Bronchial epithelial cell (primary cell): Measurements from ENCODE around the gene SLC38A8. TPM values are rescaled to one million over a fixed set of nuclear protein-coding genes. Genes with fewer than 3 reads are reported as not detected.

Experiments
- DNase-seq: peaks from one replicate; pipeline ENCODE4 v3.0.0-alpha.2; 2010; ENCODE audit warnings: low read depth
- FAIRE-seq: peaks from 2 replicates; lab custom pipeline; 2011; peaks lifted over from hg19 to GRCh38; lab: Jason Lieb, UNC
- H3K27me3 ChIP-seq: 2 replicates; pipeline ENCODE4 v1.5.1; 2011; ENCODE audit warnings: low read length; ENCODE audit not compliant: control insufficient read depth, insufficient read depth
- H3K36me3 ChIP-seq: 2 replicates; pipeline ENCODE4 v1.5.1; 2011; ENCODE audit warnings: low read length; ENCODE audit not compliant: control insufficient read depth, insufficient read depth
- H3K4me3 ChIP-seq: 2 replicates; pipeline ENCODE4 v1.5.1; 2011; ENCODE audit warnings: mild to moderate bottlenecking, low read depth, low read length, control low read depth
- CTCF ChIP-seq: IDR thresholded peaks from 2 replicates; pipeline ENCODE4 v1.5.1; 2011; ENCODE audit warnings: mild to moderate bottlenecking, moderate library complexity, low read length, control low read depth, inconsistent platforms; ENCODE audit not compliant: insufficient read depth, severe bottlenecking
- total RNA-seq: library from RNA; depleted of rRNA; stranded (reverse); fragments of >200 nt; gene quantifications from 2 replicates; pipeline ENCODE4 v1.2.1, GENCODE V29; 2014

The SLC38A8 gene
- total RNA-seq, 1 donor from 2014 or later: not detected

GRCh38 chr16:84082835-84083569 lies 40.4 kb upstream of the SLC38A8 start:
- no peak for FAIRE-seq
- DNase-seq: no peak
- no peaks in the 10 kb centered on the region for H3K27me3 ChIP-seq
- H3K36me3 ChIP-seq: peaks cover 21% of the 10 kb centered on the region
- no peak for TF ChIP-seq CTCF
- H3K4me3 ChIP-seq: no peak overlapping the region

GRCh38 chr16:84082110-84082509 lies 39.5 kb upstream of the SLC38A8 start:
- FAIRE-seq: no peak
- TF ChIP-seq CTCF: no peak
- Histone ChIP-seq H3K4me3 (no peak overlapping the region), H3K27me3 (no peaks in the 10 kb centered on the region), H3K36me3 (peaks cover 21% of the 10 kb centered on the region)
- no peak for DNase-seq

GRCh38 chr16:84081446-84081989 lies 38.9 kb upstream of the SLC38A8 start:
- TF ChIP-seq CTCF: no peak
- no peak for FAIRE-seq
- no peak for DNase-seq
- no peak overlapping the region for H3K4me3 ChIP-seq
- peaks cover 18% of the 10 kb centered on the region for H3K36me3 ChIP-seq
- H3K27me3 ChIP-seq: no peaks in the 10 kb centered on the region

GRCh38 chr16:84080813-84081212 lies 38.2 kb upstream of the SLC38A8 start:
- peaks cover 15% of the 10 kb centered on the region for H3K36me3 ChIP-seq
- DNase-seq: no peak
- no peak for FAIRE-seq
- H3K27me3 ChIP-seq: no peaks in the 10 kb centered on the region
- H3K4me3 ChIP-seq: no peak overlapping the region
- TF ChIP-seq CTCF: no peak

GRCh38 chr16:84080378-84080777 lies 37.8 kb upstream of the SLC38A8 start:
- no peak for TF ChIP-seq CTCF
- DNase-seq (peak; percentile 44), FAIRE-seq (no peak)
- Histone ChIP-seq H3K36me3 (peaks cover 15% of the 10 kb centered on the region), H3K27me3 (no peaks in the 10 kb centered on the region), H3K4me3 (no peak overlapping the region)
